ENCODE results near the gene PPP1R1A.

PPP1R1A gene

DNA sequence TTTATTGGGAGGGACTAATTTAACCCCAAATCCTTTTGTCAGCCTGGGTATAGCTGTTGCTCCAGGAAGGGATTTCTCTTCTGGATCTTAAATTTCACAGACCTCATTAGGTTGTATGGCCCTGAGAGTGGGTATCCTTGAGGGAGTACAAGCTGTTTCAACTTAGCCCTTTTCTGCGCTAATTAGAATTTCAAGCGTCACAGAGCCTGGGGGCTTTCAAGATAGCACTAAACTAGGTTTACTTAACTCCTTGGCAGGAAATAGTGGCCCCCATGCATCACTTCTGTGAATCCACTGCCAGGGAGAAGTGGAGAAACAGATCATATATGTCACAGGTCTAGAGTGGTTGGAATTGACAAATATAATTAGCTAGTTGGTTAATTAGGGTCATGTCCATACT lies 44.9 kb downstream of the PPP1R1A start:
- Histone ChIP-seq H3K9me3 (ENCODE audit: insufficient read depth, low read length) (no peaks in the 10 kb centered on the region), H4K20me1 (ENCODE audit: insufficient read depth, low read length) (0 out of 2 replicates have a peak, but pooled peaks cover 7% of the 10 kb centered on the region), H3K4me2 (ENCODE audit: low read length) (no peak overlapping the region), H3K36me3 (replicated peaks; ENCODE audit: low read depth, low read length) (peaks cover 66% of the 10 kb centered on the region), H3K27ac (ENCODE audit: low read length) (no peak overlapping the region), H3K4me3 (ENCODE audit: low read length) (no peak overlapping the region), H2AFZ (ENCODE audit: low read depth, low read length) (no peak overlapping the region), H3K9ac (ENCODE audit: low read length) (no peak overlapping the region), H3K27me3 (ENCODE audit: low read depth, low read length) (no peaks in the 10 kb centered on the region), H3K79me2 (ENCODE audit: low read length) (no peaks in the 10 kb centered on the region), H3K4me1 (ENCODE audit: low read length) (no peaks in the 10 kb centered on the region)
- TF ChIP-seq, protein P1, sequence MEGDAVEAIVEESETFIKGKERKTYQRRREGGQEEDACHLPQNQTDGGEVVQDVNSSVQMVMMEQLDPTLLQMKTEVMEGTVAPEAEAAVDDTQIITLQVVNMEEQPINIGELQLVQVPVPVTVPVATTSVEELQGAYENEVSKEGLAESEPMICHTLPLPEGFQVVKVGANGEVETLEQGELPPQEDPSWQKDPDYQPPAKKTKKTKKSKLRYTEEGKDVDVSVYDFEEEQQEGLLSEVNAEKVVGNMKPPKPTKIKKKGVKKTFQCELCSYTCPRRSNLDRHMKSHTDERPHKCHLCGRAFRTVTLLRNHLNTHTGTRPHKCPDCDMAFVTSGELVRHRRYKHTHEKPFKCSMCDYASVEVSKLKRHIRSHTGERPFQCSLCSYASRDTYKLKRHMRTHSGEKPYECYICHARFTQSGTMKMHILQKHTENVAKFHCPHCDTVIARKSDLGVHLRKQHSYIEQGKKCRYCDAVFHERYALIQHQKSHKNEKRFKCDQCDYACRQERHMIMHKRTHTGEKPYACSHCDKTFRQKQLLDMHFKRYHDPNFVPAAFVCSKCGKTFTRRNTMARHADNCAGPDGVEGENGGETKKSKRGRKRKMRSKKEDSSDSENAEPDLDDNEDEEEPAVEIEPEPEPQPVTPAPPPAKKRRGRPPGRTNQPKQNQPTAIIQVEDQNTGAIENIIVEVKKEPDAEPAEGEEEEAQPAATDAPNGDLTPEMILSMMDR (IDR thresholded peaks at IDR 0.05; ENCODE audit: low read depth, low read length): no peak
- TF ChIP-seq EZH2phosphoT487 (IDR thresholded peaks at IDR 0.05; ENCODE audit: low read depth): no peak

- no peak for TF ChIP-seq EZH2phosphoT487 (IDR thresholded peaks at IDR 0.05; ENCODE audit: low read depth)
- TF ChIP-seq, protein P1 (IDR thresholded peaks at IDR 0.05; ENCODE audit: low read depth, low read length): no peak
- H3K36me3 ChIP-seq (replicated peaks; ENCODE audit: low read depth, low read length): peaks cover 82% of the 10 kb centered on the region
- no peak overlapping the region for H3K4me2 ChIP-seq (ENCODE audit: low read length)
- H3K4me3 ChIP-seq (ENCODE audit: low read length): no peak overlapping the region
- H3K27me3 ChIP-seq (ENCODE audit: low read depth, low read length): no peaks in the 10 kb centered on the region
- no peak overlapping the region for H3K9ac ChIP-seq (ENCODE audit: low read length)
- no peaks in the 10 kb centered on the region for H3K4me1 ChIP-seq (ENCODE audit: low read length)
- H3K9me3 ChIP-seq (ENCODE audit: insufficient read depth, low read length): no peaks in the 10 kb centered on the region
- H4K20me1 ChIP-seq (ENCODE audit: insufficient read depth, low read length): 0 out of 2 replicates have a peak, but pooled peaks cover 7% of the 10 kb centered on the region
- no peak overlapping the region for H2AFZ ChIP-seq (ENCODE audit: low read depth, low read length)
- H3K79me2 ChIP-seq (ENCODE audit: low read length): no peaks in the 10 kb centered on the region
- no peak overlapping the region for H3K27ac ChIP-seq (ENCODE audit: low read length)
These were observed 46.6 kb downstream of the PPP1R1A start for GRCh38 chr12:54541751-54542290.

GRCh38 chr12:54538136-54538700 lies 50.2 kb downstream of the PPP1R1A start:
- H3K4me2 ChIP-seq (ENCODE audit: low read length): no peak overlapping the region
- no peak overlapping the region for H3K27ac ChIP-seq (ENCODE audit: low read length)
- H3K36me3 ChIP-seq (replicated peaks; ENCODE audit: low read depth, low read length): peaks cover 97% of the 10 kb centered on the region
- H2AFZ ChIP-seq (ENCODE audit: low read depth, low read length): no peak overlapping the region
- no peak overlapping the region for H3K4me3 ChIP-seq (ENCODE audit: low read length)
- H3K79me2 ChIP-seq (ENCODE audit: low read length): no peaks in the 10 kb centered on the region
- no peaks in the 10 kb centered on the region for H3K9me3 ChIP-seq (ENCODE audit: insufficient read depth, low read length)
- TF ChIP-seq EZH2phosphoT487 (IDR thresholded peaks at IDR 0.05; ENCODE audit: low read depth): no peak
- TF ChIP-seq, protein P1 (IDR thresholded peaks at IDR 0.05; ENCODE audit: low read depth, low read length): no peak
- no peaks in the 10 kb centered on the region for H3K27me3 ChIP-seq (ENCODE audit: low read depth, low read length)
- H3K9ac ChIP-seq (ENCODE audit: low read length): no peak overlapping the region
- H3K4me1 ChIP-seq (ENCODE audit: low read length): peaks cover 10% of the 10 kb centered on the region
- peaks cover 13% of the 10 kb centered on the region; the same call in 1 of the 2 replicates for H4K20me1 ChIP-seq (ENCODE audit: insufficient read depth, low read length)

- Histone ChIP-seq H3K9ac (ENCODE audit: low read length) (no peak overlapping the region), H2AFZ (ENCODE audit: low read depth, low read length) (no peak overlapping the region), H4K20me1 (ENCODE audit: insufficient read depth, low read length) (peaks cover 10% of the 10 kb centered on the region; the same call in 1 of the 2 replicates), H3K9me3 (ENCODE audit: insufficient read depth, low read length) (no peaks in the 10 kb centered on the region), H3K4me2 (ENCODE audit: low read length) (no peak overlapping the region), H3K4me3 (ENCODE audit: low read length) (no peak overlapping the region), H3K79me2 (ENCODE audit: low read length) (no peaks in the 10 kb centered on the region), H3K27me3 (ENCODE audit: low read depth, low read length) (no peaks in the 10 kb centered on the region), H3K4me1 (ENCODE audit: low read length) (peaks cover 10% of the 10 kb centered on the region), H3K36me3 (replicated peaks; ENCODE audit: low read depth, low read length) (peaks cover 96% of the 10 kb centered on the region), H3K27ac (ENCODE audit: low read length) (no peak overlapping the region)
- TF ChIP-seq, protein P1 (IDR thresholded peaks at IDR 0.05; ENCODE audit: low read depth, low read length): no peak
- TF ChIP-seq EZH2phosphoT487 (IDR thresholded peaks at IDR 0.05; ENCODE audit: low read depth): no peak
These were observed 53.0 kb downstream of the PPP1R1A start for GRCh38 chr12:54535474-54535873.
